OCI-LY7 (cell line): ENCODE results near the gene LIG3.

Source experiments
- EZH2phosphoT487 ChIP-seq: fragments of 200-600 bp; sonication (generic); IDR thresholded peaks from 2 replicates; pipeline ENCODE4 v1.6.1; 2018; ENCODE audit warnings: low read depth, borderline replicate concordance, mild to moderate bottlenecking, mixed run types, antibody characterized with exemption, low read length, moderate library complexity, mixed read lengths
- TF ChIP-seq, protein P1 (sequence below): fragments of 200-600 bp; sonication (generic); conservative IDR thresholded peaks from 2 replicates; pipeline ENCODE4 v1.5.1; 2014; ENCODE audit warnings: mild to moderate bottlenecking, antibody characterized with exemption, low read length, moderate library complexity, mixed read lengths

- TF ChIP-seq, protein P1, sequence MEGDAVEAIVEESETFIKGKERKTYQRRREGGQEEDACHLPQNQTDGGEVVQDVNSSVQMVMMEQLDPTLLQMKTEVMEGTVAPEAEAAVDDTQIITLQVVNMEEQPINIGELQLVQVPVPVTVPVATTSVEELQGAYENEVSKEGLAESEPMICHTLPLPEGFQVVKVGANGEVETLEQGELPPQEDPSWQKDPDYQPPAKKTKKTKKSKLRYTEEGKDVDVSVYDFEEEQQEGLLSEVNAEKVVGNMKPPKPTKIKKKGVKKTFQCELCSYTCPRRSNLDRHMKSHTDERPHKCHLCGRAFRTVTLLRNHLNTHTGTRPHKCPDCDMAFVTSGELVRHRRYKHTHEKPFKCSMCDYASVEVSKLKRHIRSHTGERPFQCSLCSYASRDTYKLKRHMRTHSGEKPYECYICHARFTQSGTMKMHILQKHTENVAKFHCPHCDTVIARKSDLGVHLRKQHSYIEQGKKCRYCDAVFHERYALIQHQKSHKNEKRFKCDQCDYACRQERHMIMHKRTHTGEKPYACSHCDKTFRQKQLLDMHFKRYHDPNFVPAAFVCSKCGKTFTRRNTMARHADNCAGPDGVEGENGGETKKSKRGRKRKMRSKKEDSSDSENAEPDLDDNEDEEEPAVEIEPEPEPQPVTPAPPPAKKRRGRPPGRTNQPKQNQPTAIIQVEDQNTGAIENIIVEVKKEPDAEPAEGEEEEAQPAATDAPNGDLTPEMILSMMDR: no peak
- TF ChIP-seq EZH2phosphoT487: no peak
These were observed 29.8 kb downstream of the LIG3 start for GRCh38 chr17:35010093-35010492.
